ENCODE measurements around the gene CALML5.

Gene CALML5

DNA sequence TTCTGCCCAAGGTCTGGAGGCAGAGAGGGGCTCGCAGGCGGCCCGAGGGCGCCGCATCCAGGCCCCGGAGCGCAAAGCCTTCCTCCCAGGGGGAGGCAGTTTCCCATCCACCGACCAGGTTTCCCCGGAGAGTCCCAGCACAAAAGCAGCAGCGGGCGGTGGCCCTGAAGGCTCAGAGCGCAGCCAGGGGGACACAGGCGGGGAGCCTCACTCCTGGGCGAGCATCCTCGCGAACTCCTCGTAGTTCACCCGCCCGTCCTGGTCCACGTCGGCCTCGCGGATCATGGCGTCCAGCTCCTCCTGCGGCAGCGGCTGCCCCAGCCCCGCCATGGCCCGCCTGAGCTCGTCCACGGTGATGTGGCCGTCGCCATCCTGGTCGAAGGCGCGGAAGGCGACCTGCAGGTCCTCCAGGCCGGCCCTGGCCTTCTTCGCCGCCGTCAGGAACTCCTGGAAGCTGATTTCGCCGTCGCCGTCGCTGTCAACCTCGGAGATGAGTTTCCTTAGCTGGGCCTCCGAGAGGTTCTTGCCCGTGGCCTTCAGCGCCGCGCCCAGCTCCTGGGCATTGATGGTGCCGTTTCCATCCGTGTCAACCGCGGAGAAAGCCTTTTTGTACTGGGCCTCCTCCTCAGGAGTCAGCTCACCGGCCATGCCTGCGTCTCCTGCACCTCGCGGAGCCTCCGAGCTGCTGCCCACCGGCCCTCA, 428 bp downstream of the CALML5 start:
- DNase-seq, result no peak

DNA sequence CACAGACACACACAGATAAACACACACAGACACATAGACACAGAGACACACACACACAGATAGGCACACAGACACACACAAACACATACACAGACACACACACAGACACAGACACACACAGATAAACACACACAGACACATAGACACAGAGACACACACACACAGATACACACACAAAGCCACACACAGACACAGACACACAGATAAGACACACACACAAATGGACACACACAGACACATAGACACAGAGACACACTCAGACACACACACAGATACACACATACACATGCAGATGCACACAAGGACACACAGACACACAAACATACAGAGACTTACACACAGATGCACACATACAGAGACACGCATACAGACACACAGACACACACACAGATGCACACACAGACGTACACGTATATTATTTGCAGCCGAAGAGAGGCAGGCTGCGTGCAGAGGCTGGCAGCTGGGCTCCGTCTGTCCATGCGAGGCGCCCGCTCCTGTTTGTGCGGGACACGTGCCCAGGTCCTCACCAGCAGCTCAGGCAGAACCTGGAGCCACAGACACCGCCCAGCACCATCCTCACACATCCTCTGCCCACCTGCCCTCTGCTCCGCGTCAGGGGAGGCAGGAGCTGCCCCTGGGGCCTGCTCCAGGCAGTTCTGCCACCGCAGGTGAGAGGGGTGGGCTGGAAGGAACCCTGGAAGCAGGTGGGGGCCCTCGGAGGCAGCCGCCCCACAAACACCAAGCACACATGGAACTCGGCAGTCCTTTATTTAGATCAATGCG, 1.2 kb downstream of the CALML5 start:
- DNase-seq, result no peak

DNA sequence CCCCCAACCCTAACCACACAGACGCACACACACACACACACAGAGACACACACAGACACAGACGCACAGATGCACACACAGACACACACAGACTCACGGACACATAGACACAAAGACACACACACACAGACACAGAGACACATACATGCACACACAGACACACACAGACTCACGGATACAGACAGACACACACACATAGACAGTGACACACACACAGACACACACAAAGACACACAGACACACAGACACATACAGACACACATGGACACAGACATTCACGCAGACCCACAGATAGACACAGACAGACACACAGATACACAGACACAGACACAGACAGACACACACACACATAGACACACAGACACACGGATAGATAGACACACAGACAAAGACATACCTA, 2.1 kb downstream of the CALML5 start:
- no peak for DNase-seq

DNA sequence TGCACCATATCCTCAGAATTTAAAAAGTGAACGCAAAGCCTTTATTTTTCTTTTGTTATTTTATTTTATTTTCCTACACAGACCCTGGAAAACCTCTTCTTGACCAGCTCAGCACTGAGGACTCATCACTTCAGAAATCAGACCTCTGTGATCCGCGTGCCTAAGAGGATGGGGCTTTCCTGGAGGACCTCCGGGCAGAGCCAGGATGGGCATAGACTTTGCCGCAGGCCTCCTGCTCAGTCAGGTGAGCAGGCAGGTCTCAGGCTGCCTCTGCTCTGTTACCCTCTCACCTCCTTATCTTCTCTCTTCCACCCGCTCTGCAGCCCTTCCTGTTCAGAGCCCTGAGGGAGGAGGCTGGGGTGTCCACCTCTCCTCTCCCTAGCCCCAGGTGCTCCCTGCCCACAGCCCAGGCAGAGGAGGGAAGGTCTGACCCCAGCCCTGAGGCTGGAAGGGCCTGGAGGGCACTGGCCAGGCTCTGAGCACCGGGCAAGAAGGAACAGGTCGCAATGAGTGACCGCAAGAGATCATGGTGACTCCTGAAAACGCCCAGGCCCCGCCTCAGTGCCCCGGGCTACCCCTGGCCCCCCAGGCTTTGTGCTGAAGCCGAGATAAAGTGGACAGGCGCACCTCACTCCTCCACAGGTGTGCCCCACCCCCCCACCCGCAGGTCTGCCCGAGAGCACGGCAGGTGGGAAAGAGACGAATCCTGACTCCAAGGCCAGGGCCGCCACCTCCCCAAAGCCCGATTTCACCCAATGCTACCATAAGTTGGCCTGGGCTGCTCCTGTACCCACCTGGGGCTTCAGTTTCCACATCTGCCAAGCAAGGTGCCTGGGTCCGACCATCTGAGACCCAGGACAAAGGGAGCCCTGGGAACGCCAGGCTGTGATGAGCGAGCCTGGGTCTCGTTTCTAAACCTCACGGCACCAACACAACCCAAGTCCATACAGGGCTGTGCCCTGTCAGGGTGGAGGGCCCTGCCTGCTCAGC, 2.8 kb downstream of the CALML5 start:
- DNase-seq, result no peak

DNA sequence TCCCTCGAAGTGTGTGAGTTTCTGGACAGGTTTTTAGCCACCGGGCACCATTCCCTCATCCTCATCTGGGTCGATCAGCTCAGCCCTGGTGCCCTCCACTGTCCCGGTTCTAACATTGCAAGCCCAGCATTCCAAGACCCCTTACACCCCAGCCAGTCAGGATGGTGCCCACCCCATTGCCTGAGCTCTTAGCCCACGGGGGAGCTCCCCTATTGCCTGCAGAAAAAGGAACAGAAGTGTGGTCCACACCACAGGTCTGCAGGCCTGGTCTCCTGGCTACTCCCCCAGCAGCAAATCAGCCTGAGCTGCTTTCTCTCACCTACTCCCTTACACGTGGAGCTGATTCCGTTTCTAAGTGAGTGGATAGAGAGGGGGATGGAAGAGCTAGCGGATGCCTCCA, 4.8 kb downstream of the CALML5 start:
- DNase-seq, result no peak

DNA sequence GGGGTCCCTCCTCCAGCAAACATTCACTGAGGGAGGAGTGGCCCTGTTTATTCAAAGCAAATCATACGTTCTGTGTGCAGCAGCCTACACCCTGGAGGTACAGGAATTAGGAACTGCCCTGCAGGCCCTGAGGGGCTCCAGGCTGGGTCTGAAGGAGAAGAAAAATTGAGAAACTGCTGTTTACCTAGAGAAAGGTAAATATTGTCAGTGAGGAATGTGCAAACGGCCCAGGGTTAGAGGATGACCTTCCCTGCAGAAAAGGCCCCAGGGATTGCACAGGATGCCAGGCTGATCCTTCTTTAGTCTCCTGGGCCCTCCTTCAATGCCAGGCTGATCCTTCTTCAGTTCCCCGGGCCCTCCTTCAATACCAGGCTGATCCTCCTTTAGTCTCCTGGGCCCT, 5.7 kb downstream of the CALML5 start:
- DNase-seq, result no peak

DNA sequence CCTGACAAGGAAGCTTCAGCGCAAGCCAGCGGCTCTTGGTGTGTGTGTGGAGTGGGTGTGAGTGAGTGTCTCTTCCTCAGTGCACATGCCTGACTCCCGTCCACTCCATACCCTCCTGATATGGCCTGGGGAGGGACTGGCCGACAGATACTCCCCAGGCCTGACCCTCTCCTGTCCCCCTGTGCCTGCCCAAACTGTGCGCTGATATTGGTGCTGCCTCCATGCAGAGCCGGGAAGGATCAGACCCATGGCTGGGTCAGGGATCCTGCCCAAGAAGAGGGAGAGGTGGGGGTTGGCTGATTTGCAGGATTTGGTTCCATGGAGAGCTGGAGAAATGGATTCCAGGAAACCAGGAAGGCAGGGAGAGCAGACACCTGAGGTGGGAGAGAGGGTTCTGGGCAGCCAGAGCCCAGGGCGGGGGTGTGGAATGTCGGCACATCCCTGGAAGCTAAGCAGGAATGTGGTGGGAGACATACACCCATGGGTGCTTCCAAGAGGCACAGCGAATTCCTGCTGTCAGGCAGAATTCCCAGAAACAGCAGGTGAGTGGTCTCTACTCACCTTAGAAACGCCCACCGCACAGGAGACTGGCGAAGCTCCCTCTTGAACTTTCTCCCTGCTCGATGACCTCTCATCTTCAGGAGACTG, 6.3 kb downstream of the CALML5 start:
- no peak for DNase-seq

DNA sequence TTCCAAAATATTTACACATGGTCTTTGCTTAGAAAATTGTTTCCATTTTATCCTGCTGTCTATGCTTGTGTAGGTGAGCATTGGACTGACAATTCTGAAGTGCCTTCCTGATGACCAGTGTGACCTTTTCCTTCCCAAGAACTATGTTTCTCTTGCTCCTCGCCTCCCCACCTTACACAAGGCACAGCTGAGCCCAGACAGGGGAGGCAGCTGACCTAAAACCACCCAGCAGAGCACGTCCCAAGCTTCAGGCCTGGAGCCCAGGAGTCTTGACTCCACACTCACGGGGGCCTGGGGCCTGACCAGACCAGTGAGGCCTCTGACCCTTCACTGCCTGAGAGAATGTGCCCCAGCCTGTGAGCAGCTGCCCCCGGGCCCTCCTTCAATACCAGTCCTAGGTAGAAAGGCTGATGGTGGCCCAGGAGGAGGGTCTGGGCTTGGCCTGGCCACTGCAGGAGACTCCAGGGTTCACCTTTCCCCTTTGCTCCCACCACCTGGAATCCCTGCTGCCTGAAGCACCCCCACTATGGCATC, 7.0 kb downstream of the CALML5 start:
- no peak for DNase-seq

DNA sequence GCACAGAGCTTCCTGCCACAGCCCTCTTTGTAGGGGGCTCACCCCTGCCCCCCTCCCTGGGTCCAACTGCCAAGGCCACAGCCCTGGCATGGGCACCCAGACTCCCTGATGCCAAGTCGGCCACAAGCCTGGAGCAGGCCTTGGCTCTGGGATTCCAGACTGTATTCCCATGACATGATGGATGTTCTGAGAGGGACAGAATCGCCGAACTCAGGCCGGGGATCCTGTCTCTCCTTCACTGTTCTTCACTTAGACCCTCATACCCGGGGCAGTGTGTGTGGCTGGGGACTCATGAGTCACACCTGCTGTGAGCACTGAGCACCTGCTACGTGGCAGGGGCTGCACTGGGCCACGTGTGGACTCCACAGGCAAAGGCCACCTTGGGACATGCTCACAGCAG, 7.9 kb downstream of the CALML5 start:
- no peak for DNase-seq

DNA sequence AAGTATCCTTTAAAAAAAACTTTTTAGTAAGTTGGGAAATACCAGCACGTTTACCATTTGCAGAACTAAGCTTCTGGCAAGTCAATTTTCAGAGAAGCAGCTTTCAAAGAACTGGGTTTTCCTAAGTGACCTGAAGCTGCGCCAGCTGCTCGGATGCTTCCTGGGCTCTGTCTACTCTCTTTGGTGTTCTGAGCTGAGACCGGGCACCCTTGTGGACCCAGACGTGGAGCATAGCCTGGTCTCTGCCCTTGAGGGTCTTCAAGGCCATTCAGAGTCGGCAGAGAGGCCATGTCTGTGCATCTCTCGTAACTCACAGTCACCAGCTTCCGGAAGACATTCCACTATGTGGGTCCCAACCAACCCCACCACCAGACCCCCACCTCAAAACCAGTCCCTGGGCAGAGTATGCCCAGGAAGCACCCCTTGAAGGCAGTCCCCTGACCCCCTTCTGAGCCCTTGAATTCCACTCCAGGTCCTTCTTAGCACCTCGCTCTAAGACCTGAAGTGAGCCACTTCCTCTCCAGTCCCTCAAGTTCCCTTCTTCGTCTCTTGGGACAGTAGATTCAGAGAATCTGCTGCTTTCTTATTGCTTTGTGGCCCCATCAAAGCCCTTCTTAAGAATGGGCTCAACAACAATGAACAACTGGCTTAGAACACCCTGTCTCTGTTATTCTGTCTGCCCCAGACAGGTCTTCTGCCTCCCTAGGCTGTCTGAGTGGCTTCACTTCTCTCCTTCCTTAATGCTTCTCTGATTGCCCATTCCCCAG, 8.5 kb downstream of the CALML5 start:
- DNase-seq, result peak in 1 of 2 donors; percentile 5

- DNase-seq, result no peak
Observed at GRCh38 chr10:5490032-5490431, 9.3 kb downstream of the CALML5 start.

- no peak for DNase-seq
Observed at GRCh38 chr10:5488272-5489161, 10.9 kb downstream of the CALML5 start.

DNA sequence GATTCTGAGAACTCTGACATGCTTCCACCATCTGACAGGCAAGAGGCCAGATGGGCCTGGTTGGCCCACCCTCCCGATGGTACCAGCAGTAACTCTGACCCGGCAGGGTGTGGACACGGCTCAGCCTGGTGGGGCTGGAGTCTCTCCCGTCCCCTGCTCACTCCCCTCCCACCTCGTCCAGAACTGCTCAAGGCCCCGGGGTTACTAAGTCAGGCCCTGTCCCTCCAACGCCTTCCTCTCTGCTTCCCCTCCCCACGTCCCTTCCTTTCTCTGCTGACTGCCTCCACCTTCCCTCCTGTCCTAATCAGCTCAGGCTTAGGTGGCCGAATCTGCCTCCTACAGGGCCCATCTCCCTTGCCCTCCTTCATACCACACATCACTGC, 12.5 kb downstream of the CALML5 start:
- no peak for DNase-seq

- DNase-seq, result no peak
Observed at GRCh38 chr10:5485948-5486852, 13.2 kb downstream of the CALML5 start.

DNA sequence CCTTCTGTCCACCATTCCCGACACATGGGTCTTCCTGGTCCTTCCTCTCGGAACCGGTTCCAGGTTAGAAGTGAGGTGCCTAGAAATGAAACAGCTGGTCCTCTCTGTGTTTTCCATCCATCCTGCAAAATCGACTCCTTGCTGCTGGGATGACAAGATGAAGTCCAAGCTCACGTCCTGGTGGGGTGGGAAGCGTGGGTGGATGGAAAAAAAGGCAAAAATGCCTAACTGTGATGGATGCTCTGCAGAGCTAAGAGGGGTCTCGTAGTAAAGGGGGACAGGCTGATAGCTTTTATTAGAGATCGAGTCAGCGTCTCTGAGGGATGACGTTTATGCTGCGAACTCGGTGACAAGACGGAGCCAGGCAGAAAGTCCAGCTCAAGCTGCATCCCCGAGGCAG, 14.1 kb downstream of the CALML5 start:
- DNase-seq, result no peak

DNA sequence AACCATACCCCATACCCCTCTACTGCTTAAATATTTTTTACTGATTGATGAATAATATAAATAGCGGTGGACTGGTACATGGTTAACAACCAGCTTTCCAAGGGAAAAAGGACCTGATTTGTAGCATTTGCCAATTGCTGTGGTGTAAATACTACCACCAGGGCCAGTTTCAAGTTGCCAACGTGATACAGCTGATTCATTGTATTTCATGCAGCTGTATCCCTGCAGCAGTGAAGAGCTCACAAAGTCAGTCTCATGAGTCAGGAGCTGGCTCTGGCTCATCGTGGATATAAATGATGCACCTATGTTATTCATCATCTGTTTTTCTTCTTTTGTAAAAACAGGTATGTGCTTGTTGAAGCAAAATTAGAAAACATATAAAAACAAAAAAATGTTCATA, 15.2 kb downstream of the CALML5 start:
- DNase-seq, result no peak

- no peak for DNase-seq
Observed at GRCh38 chr10:5482016-5482415, 17.4 kb downstream of the CALML5 start.

DNA sequence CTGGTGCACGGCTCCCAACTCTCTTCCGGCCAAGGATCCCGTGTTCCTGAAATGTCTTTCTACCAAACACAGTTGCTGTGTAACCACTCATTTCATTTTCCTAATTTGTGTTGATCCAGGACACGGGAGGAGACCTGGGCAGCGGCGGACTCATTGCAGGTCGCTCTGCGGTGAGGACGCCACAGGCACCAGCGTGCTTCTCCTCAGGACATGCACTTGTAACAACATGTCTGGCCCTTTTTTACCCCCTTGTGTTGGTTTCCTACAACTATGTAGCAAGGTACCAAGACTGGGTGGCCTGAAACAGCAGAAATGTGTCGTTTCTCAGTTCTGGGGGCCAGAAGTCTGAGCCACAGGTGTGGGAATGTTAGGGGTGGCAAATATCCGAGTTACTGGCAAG, 18.2 kb downstream of the CALML5 start:
- DNase-seq, result no peak

GRCh38 chr10:5480162-5480941, 19.0 kb downstream of the CALML5 start:
- DNase-seq, result no peak

Measured in inflammatory macrophage treated with lipopolysaccharide for 1 hour (primary cell).